ENCODE measurements around the gene SUN2. TPM values are rescaled to one million over a fixed set of nuclear protein-coding genes. Genes with fewer than 3 reads are reported as not detected.

SUN2 gene
- total and polyA plus RNA-seq, 2 of the 13 experiments (the other 11 are each of a cell fraction or from before 2014, with no cell fraction given), result 45.6 to 56.6 TPM

GRCh38 chr22:38783095-38783615 is 27.4 kb upstream of the SUN2 start:
- H2AFZ ChIP-seq (ENCODE audit: low read length), result no peak overlapping the region

GRCh38 chr22:38782402-38783094 is 26.8 kb upstream of the SUN2 start:
- H3K9ac ChIP-seq (ENCODE audit: insufficient read depth, low read depth, low read length), result no peak overlapping the region
- H3K4me2 ChIP-seq (ENCODE audit: low read depth, low read length), result no peak overlapping the region
- in situ Hi-C loops (cut with HindIII; ENCODE audit: extremely low pct_ligation_motif_present, low pct_unique_long_range_greater_than_20kb), result no loop called here
- intact Hi-C loops (cut with micrococcal nuclease; ENCODE audit: unreplicated experiment), result no loop called here
- ChIA-PET POLR2A (no interaction called here), CTCF (ENCODE audit: low intra/inter-chr PET ratio, low total read pairs) (no interaction called here)
- no peak overlapping the region for H3K27ac ChIP-seq (ENCODE audit: extremely low read length, insufficient read depth, low read length)
- H4K20me1 ChIP-seq (ENCODE audit: insufficient read depth, low read length), result no peaks in the 10 kb centered on the region
- no peaks in the 10 kb centered on the region for H3K4me1 ChIP-seq (ENCODE audit: insufficient read depth, low read length)
- DNase-seq (ENCODE audit: low spot score) (no peak), ATAC-seq (no peak), FAIRE-seq (no peak)
- no TSS peak for BruUV-seq (replicated peaks)
- H3K36me3 ChIP-seq (replicated peaks in 1 of 2; ENCODE audit: control insufficient read depth in 1 of 2, insufficient read depth in 2 of 2, low read length in 2 of 2), result no peaks in the 10 kb centered on the region
- H3K9me3 ChIP-seq (ENCODE audit: low read length), result no peaks in the 10 kb centered on the region
- no peak overlapping the region for H3K4me3 ChIP-seq (replicated peaks in 1 of 3; ENCODE audit: insufficient read depth in 1 of 3, low read depth in 2 of 3, low read length in 3 of 3)
- no peaks in the 10 kb centered on the region for H3K79me2 ChIP-seq (ENCODE audit: insufficient read depth, low read length)
- no peak overlapping the region for H2AFZ ChIP-seq (ENCODE audit: low read length)
- WGBS (ENCODE audit: low lambda C conversion rate), result 81% methylated on average over 13 of the region's 13 CpGs
- no peaks in the 10 kb centered on the region for H3K27me3 ChIP-seq (ENCODE audit: control insufficient read depth in 1 of 2, insufficient read depth in 2 of 2, low read length in 2 of 2)
- TF ChIP-seq REPIN1 (CRISPR knock-in tag; IDR thresholded peaks at IDR 0.05; ENCODE audit: borderline replicate concordance, low read depth) (no peak), ZNF17 (CRISPR knock-in tag; IDR thresholded peaks at IDR 0.05) (no peak), BCL3 (CRISPR knock-in tag; IDR thresholded peaks at IDR 0.05) (no peak), MAF1 (CRISPR knock-in tag; IDR thresholded peaks at IDR 0.05; ENCODE audit: borderline replicate concordance) (no peak), CSRNP1 (CRISPR knock-in tag; IDR thresholded peaks at IDR 0.05) (no peak), HMG20B (CRISPR knock-in tag; conservative IDR thresholded peaks at IDR 0.05) (no peak), ERF (CRISPR knock-in tag; IDR thresholded peaks at IDR 0.05) (no peak), HNRNPLL (IDR thresholded peaks at IDR 0.05; ENCODE audit: low read depth, low read length, poor library complexity, severe bottlenecking) (no peak), TAF15 (IDR thresholded peaks at IDR 0.05; ENCODE audit: low read depth, low read length, poor library complexity, severe bottlenecking) (no peak), GTF2F1 (IDR thresholded peaks at IDR 0.05; ENCODE audit: low read length) (no peak), XRCC5 (optimal IDR thresholded peaks at IDR 0.05; ENCODE audit: low read length) (no peak), MEIS1 (CRISPR knock-in tag; IDR thresholded peaks at IDR 0.05; ENCODE audit: borderline replicate concordance) (no peak), ZSCAN9 (CRISPR knock-in tag; IDR thresholded peaks at IDR 0.05; ENCODE audit: borderline replicate concordance) (no peak), ZFAT (CRISPR knock-in tag; conservative IDR thresholded peaks at IDR 0.05) (no peak)

More at GRCh38 chr22:38783095-38783615, 27.4 kb upstream of the SUN2 start:
- 47% methylated on average over 14 of the region's 14 CpGs for WGBS (ENCODE audit: low lambda C conversion rate)
- FAIRE-seq (no peak), DNase-seq (ENCODE audit: low spot score) (no peak), ATAC-seq (no peak)
- Histone ChIP-seq H3K4me3 (replicated peaks in 1 of 3; ENCODE audit: insufficient read depth in 1 of 3, low read depth in 2 of 3, low read length in 3 of 3) (no peak overlapping the region), H4K20me1 (ENCODE audit: insufficient read depth, low read length) (no peaks in the 10 kb centered on the region), H3K9me3 (ENCODE audit: low read length) (no peaks in the 10 kb centered on the region), H3K27ac (ENCODE audit: extremely low read length, insufficient read depth, low read length) (no peak overlapping the region), H3K27me3 (ENCODE audit: control insufficient read depth in 1 of 2, insufficient read depth in 2 of 2, low read length in 2 of 2) (no peaks in the 10 kb centered on the region), H3K36me3 (replicated peaks in 1 of 2; ENCODE audit: control insufficient read depth in 1 of 2, insufficient read depth in 2 of 2, low read length in 2 of 2) (no peaks in the 10 kb centered on the region), H3K9ac (ENCODE audit: insufficient read depth, low read depth, low read length) (no peak overlapping the region), H3K4me2 (ENCODE audit: low read depth, low read length) (no peak overlapping the region), H3K79me2 (ENCODE audit: insufficient read depth, low read length) (no peaks in the 10 kb centered on the region), H3K4me1 (ENCODE audit: insufficient read depth, low read length) (no peaks in the 10 kb centered on the region)
- TF ChIP-seq CHCHD3 (CRISPR knock-in tag; IDR thresholded peaks at IDR 0.05), result no peak
- in situ Hi-C loops (cut with HindIII; ENCODE audit: extremely low pct_ligation_motif_present, low pct_unique_long_range_greater_than_20kb), result no loop called here
- CTCF ChIA-PET (ENCODE audit: low intra/inter-chr PET ratio, low total read pairs), result no interaction called here
- intact Hi-C loops (cut with micrococcal nuclease; ENCODE audit: unreplicated experiment), result no loop called here
- no TSS peak for BruUV-seq (replicated peaks)
- POLR2A ChIA-PET, result no interaction called here

Data from HepG2 (cell line).